ENCODE results near the gene ERI3.

The ERI3 gene

DNA sequence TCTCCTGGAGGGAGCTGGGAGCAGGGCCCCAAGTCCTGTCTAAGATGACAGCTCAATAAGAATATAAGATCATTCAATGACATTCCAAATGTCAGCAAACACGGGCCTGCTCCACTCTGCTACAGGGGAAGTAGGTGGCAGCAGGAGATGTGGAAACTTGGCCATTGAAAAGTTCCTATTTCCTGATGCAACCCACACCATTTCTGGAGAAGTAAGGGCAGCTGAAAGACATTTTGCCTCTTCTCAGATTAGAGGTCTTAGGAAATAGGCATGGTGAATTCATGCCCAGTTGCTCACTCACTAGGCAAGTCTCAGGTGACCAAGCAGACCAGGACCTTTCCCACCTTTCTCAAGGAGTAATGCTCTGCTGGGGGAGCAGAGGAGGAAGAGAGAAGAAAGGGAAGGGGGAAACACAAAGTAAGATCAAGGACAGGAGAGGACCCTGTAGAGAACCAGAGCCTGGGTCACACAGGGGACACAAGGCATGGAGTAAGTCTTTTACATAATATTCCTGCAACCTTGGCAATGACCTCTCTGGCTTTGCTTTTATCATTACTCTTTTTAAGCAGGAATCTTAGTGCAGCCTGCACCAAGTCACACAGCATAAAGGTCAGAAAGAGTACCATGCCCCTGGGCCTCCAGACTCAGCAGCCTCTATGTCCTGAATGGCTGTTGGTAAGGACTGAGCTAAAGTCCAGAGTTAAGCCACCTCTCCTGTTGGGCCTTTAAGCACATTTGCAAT lies 72.9 kb downstream of the ERI3 start:
- no peak for DNase-seq

DNA sequence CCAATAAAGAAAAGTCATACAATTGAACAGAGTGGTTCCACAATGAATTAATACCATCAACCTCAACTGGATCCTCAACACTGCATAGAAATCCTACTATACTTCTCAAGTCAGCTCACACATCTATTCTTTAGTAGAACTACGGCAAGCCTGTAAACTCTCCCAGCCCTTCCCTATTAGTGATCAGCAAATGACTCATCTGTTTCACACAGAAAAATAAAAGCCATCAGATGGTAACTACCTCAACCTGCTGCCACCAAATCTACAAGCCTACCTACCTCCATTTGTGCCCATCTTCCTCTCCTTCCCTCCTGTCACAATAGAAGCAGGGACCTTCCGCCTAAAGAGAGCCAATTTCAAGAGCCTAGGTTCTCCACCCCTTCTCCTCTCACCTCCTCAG lies 78.2 kb downstream of the ERI3 start:
- no peak for DNase-seq

DNA sequence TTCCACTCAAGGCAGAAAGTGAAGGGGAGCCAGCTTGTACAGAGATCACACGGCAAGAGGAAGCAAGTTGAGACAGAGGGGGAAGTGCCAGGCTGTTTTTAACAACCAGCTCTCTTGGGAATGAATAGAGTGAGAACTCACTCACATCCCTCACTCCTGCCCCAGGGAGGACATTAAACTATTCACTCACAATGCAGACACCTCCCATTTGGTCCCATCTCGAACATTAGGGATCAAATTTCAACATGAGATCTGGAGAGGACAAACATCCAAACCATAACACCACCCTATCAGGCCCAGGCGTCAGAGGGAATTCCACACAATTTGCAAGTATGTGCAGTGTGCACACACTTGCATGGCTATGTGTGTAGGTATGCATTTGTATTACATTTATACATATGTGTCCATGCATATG lies 79.1 kb downstream of the ERI3 start:
- peak; percentile 30 for DNase-seq

DNA sequence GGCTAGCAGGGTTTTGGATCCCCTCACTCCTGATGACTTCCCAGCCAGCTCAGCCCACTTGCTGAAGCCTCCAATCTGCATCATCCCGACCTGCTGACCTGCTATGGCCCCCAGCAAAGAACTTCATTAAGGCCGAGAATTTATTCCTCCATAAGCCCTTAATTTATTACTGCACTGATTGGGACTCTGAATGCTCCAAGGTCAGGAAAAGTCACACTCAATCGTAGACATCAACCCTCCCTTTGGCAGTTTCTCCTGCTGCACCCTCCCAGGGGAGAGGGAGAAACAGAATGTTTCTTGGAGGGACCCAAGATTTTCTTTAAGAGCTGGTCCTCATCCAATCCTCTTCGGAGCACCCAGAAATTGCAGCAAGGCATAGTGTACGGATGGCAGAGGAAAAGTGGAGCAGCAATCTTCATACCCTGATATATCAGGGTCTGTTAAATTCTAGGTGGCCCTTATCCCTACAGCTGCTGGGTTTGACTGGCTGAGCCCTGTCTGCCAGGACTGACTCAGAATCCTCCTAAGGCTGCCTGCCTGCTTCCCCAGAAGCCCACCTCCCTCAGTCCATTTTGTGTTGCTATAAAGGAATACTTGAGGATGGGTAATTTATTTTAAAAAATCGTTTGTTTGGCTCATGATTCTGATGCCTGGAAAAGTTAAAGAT lies 79.6 kb downstream of the ERI3 start:
- DNase-seq: no peak

DNA sequence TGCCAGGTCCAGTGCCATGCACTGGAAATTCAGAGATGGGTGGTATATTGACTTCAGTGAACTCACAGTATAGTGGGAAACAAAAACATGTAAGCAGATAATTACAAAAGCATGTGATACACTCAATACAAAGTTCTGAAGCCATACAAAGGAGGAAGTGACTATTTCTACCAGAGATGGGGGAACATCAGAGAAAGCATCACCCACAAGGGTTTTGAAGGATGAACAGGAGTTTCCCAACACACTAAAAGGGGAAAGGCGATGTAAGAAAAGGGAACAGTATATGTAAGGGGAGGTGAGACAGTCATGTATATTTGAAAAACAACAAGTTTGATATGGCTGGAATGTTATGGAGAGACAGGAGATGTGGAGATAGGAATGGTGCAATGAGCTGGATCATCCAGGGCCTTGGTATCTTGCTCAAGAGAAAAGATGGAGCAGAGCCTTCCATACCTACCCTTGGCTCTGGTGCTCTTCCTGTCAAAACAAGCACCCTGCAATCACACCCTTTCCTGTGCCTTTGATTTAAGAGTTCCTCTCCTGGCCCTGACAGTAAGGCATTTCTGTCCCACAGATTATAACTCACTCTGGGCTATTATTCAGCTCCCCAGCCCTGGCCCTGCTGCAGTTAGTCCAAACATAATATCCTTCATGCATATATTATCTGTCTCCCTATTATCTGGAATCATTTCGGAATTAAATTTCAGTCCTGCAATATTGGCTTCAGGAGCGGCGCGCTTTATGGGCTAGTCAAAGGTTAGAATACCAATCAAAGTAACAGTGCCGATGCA lies 81.3 kb downstream of the ERI3 start:
- DNase-seq: no peak

GRCh38 chr1:44272992-44273391 lies 82.1 kb downstream of the ERI3 start:
- DNase-seq: no peak

- DNase-seq: no peak
These were observed 83.4 kb downstream of the ERI3 start for GRCh38 chr1:44271646-44272045.

DNA sequence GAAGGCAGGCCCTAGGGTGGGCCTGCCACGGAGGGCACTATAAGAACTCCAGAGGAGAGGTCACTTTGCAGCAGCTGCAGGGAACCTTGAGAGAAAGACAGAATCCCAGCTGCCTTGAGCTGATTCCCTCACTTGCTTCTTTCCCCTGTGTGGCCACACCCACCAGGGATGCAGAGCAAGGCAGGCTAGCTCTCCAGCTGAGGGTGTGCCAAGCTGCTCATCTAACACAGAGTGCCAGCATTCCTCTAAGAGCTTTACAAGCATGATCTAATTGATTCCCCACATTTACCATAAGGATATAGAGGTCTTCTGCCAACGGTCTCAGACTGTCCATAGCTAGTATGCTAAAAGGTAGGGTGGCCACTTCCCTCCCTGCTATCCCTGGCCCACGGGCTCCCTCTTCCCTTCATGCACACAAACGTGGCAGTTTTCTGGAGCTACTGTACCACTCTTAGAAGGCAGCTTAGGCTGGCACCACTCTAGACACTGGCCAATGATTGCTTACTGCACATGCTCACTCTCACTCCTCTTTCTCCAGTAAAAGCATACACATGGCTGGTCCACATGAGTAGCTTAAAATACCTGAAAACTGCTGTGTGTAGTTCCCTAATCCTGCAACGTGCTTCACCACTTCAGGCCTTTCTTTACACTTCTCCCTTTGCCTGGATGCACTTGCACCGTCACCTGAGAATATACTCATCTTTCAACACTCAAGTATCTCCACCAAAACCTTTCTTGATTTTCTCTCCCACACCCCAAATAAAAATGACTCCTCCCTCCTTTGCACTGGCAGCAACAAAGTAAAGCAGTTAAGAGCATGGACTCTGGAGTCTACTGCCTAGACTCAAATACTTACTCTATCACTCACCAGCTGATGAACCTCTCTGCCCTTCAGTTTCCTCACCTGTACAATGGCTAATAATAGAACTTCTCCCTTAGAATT lies 84.1 kb downstream of the ERI3 start:
- no peak for DNase-seq

DNA sequence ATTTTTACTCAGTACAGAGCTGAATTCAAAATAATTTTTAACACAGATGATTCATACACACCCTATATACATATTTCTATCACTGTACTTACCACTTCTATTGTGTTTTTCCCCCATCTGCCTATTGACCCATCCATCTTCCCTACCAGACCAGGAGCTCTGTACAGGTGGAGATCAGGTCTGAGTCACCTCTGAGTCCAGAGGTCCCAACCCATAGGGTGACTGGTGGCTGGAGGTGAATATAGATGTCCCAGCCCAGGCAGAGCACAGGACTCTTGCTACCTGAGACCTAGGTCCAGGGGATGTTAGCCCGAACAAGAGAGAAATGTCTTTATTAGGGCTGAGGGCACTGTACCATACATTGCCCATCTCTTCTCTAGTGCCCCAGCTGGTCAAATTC lies 87.0 kb downstream of the ERI3 start:
- DNase-seq: no peak

DNA sequence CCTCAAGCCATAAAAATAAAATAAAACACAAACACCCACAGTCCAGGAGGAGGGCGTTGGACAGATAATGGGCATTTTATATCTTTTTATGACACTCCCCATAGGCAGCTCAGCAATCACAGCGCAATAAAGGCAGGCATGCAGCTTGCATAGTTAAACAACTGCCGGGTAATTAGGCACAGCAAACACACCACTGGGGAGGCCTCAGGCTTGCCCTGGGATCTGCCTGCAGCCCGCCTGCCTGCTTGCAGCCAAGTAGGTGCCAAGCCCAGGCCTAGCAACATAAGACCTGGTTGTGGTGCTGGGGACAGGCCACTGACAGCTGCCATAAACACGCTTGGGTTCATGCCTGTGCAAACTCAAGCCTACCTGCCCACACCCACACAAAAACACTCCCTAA lies 87.6 kb downstream of the ERI3 start:
- no peak for DNase-seq

- no peak for DNase-seq
These were observed 88.4 kb downstream of the ERI3 start for GRCh38 chr1:44266400-44267344.

- no peak for DNase-seq
These were observed 89.2 kb downstream of the ERI3 start for GRCh38 chr1:44265656-44266358.

- no peak for DNase-seq
These were observed 90.6 kb downstream of the ERI3 start for GRCh38 chr1:44264451-44264771.

DNA sequence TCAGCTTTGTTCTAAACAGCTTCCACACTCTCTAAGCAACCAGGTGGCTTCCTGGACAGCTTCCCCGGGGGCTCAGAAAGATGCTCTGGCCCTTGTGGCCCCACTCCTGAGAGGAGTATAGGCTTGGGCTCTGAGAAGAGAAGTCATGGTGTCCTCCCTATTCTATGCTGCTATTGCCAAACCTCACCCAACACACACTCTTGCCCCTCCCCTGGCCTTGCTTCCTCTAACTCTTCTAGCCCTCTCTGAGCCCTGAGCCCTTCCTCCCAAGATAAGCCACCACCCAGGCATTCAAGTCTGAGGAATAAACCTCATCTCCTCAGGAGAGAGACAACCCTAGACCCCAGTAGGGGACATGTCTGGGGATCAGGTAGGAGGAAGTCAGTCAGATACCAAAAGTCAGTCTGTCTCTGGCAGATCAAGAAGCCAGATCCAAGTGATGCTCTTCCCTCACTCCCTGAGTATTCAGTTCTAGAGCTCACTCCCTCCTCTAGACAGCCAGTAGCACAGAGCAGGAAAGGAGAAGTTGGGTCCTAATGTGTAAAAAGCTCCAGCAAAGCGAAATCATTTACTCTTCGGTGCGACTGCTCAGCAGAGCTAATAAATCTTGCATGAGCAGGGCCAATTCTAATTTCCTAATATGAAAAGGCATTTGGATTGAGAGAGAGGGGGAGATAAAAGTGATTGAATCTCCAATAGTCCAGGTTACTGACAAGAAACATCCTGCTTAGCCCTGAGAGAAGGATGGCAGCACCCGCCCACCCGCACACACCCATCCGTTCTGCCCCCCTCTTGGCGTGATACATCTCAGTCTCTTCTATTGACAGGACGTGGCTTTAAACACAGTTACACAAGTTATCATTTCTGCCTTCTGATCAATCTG lies 91.2 kb downstream of the ERI3 start:
- DNase-seq: no peak

- no peak for DNase-seq
These were observed 92.1 kb downstream of the ERI3 start for GRCh38 chr1:44262816-44263567.

- DNase-seq: no peak
These were observed 92.6 kb downstream of the ERI3 start for GRCh38 chr1:44262414-44262813.

DNA sequence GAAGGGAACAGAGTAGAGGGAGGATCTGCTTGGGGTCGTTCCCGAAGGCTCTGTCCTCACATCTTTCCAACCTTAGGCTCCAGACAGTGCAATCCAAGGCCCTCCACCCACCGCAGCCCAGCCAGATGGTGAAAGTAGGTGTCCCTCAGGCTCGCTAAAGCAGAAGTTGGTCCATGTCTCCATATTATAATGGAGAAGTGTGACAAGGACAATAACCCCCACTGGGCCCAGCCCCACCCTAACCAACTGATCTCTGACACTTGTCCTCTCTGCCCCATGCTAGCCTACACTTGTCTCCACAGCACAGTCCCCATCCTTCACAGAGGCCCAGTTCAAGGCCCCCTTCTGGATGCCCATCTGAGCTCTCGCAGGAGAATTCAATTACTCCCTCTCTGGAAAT lies 93.1 kb downstream of the ERI3 start:
- DNase-seq: no peak

DNA sequence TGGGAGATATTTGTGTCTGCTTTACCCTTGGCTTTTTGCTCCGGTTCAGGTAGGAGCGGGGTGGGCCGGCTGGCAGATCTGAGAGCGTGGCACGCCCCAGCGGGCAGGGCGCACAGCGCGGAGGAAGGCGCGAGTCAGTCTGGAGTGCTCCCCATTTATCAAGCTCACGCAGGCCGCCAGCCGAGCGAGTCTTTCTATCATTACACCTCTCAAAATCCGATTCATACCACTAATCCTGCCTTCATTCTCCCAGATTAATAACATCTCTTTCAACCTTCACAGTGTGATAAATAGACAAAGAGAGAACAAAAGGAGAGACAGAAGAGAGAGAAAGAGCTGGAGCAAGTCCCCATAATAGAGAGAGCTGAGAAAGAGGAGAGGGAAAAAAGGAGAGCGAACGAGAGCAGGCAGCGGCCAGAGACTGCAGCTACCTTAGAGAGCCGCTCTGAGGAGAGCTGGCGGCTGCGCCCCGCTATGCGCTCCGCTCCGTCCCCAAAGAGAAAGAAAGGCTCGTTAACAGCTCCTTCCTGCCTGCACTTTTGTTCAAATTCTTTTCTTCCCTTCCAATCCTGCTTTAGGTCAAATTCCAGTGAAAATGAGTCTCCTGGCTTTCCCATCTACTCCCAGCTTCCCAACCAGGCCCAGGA lies 93.8 kb downstream of the ERI3 start:
- DNase-seq: peak; percentile 60

GRCh38 chr1:44260792-44261170 lies 94.3 kb downstream of the ERI3 start:
- DNase-seq: peak; percentile 77

Measured in DMS79 treated with DMSO at 0.1 percent for 48 hours (cell line).